ENCODE results near the gene ADAMTS9. TPM values are rescaled to one million over a fixed set of nuclear protein-coding genes. Genes with fewer than 3 reads are reported as not detected.

The ADAMTS9 gene
- total RNA-seq, 3 donors from 2014 or later: 19.4 to 240 (median 50.6) TPM

GRCh38 chr3:64600246-64600950 lies 87.4 kb downstream of the ADAMTS9 start:
- intact Hi-C loops (cut with DNase I; ENCODE audit: low total_unique reads): no loop called here
- no peak overlapping the region for H3K4me3 ChIP-seq
- TF ChIP-seq POLR2AphosphoS5 (IDR thresholded peaks at IDR 0.05): no peak
- TF ChIP-seq CTCF (IDR thresholded peaks at IDR 0.05): no peak
- TF ChIP-seq POLR2A (IDR thresholded peaks at IDR 0.05): no peak
- H3K9me3 ChIP-seq: no peaks in the 10 kb centered on the region
- DNase-seq (ENCODE audit: low spot score in 2 of 2): no peak
- H3K27me3 ChIP-seq: no peaks in the 10 kb centered on the region
- no peaks in the 10 kb centered on the region for H3K36me3 ChIP-seq
- H3K4me1 ChIP-seq: no peaks in the 10 kb centered on the region
- no peak overlapping the region for H3K27ac ChIP-seq

- Histone ChIP-seq H3K27me3 (no peaks in the 10 kb centered on the region), H3K4me3 (no peak overlapping the region), H3K36me3 (no peaks in the 10 kb centered on the region), H3K9me3 (no peaks in the 10 kb centered on the region), H3K27ac (no peak overlapping the region), H3K4me1 (no peaks in the 10 kb centered on the region)
- TF ChIP-seq POLR2A (IDR thresholded peaks at IDR 0.05) (no peak), CTCF (IDR thresholded peaks at IDR 0.05) (no peak), POLR2AphosphoS5 (IDR thresholded peaks at IDR 0.05) (no peak)
- no peak for DNase-seq (ENCODE audit: low spot score in 2 of 2)
- intact Hi-C loops (cut with DNase I; ENCODE audit: low total_unique reads): no loop called here
Observed at GRCh38 chr3:64599651-64600050, 88.1 kb downstream of the ADAMTS9 start.

GRCh38 chr3:64595253-64595694 lies 92.5 kb downstream of the ADAMTS9 start:
- DNase-seq (ENCODE audit: low spot score in 2 of 2): no peak
- Histone ChIP-seq H3K4me1 (no peaks in the 10 kb centered on the region), H3K4me3 (no peak overlapping the region), H3K36me3 (no peaks in the 10 kb centered on the region), H3K27ac (no peak overlapping the region), H3K27me3 (no peaks in the 10 kb centered on the region), H3K9me3 (no peaks in the 10 kb centered on the region)
- intact Hi-C loops (cut with DNase I; ENCODE audit: low total_unique reads): no loop called here
- TF ChIP-seq POLR2A (IDR thresholded peaks at IDR 0.05): no peak
- peak; percentile 30 to 51 (median 30) for TF ChIP-seq POLR2AphosphoS5 (IDR thresholded peaks at IDR 0.05)

- Histone ChIP-seq H3K4me3 (no peak overlapping the region), H3K9me3 (no peaks in the 10 kb centered on the region), H3K27me3 (no peaks in the 10 kb centered on the region), H3K36me3 (no peaks in the 10 kb centered on the region), H3K27ac (no peak overlapping the region), H3K4me1 (no peaks in the 10 kb centered on the region)
- TF ChIP-seq CTCF (IDR thresholded peaks at IDR 0.05) (no peak), POLR2A (IDR thresholded peaks at IDR 0.05) (no peak), POLR2AphosphoS5 (IDR thresholded peaks at IDR 0.05) (no peak)
- intact Hi-C loops (cut with DNase I; ENCODE audit: low total_unique reads): no loop called here
- DNase-seq (ENCODE audit: low spot score in 2 of 2): no peak
Observed at GRCh38 chr3:64594134-64594533, 93.7 kb downstream of the ADAMTS9 start.

- Histone ChIP-seq H3K4me1 (no peaks in the 10 kb centered on the region), H3K4me3 (no peak overlapping the region), H3K27ac (no peak overlapping the region), H3K9me3 (no peaks in the 10 kb centered on the region), H3K36me3 (no peaks in the 10 kb centered on the region), H3K27me3 (no peaks in the 10 kb centered on the region)
- intact Hi-C loops (cut with DNase I; ENCODE audit: low total_unique reads): no loop called here
- TF ChIP-seq CTCF (IDR thresholded peaks at IDR 0.05) (no peak), POLR2A (IDR thresholded peaks at IDR 0.05) (no peak), POLR2AphosphoS5 (IDR thresholded peaks at IDR 0.05) (no peak)
- no peak for DNase-seq (ENCODE audit: low spot score in 2 of 2)
Observed at GRCh38 chr3:64593350-64593749, 94.5 kb downstream of the ADAMTS9 start.
